ENCODE results near the gene MED15. TPM values are rescaled to one million over a fixed set of nuclear protein-coding genes. Genes with fewer than 3 reads are reported as not detected.

MED15 gene
- total RNA-seq, 1 experiment from 2014 or later: 59.3 TPM

- in situ Hi-C loops (cut with HindIII; ENCODE audit: low pct_unique_long_range_greater_than_20kb, low sequenced_read_pairs) (no loop called here), intact Hi-C loops (cut with micrococcal nuclease; ENCODE audit: unreplicated experiment) (no loop called here)
- no peaks in the 10 kb centered on the region for H3K9me3 ChIP-seq (ENCODE audit: control insufficient read depth, insufficient read depth, low read depth, low read length)
- no peaks in the 10 kb centered on the region; the same call in 1 of the 2 replicates for H3K4me1 ChIP-seq (ENCODE audit: control insufficient read depth, insufficient read depth, low read length)
- no peaks in the 10 kb centered on the region for H3K27me3 ChIP-seq (ENCODE audit: control insufficient read depth, insufficient read depth, low read length)
- no peak overlapping the region for H3K27ac ChIP-seq (ENCODE audit: low read length)
- ChIA-PET CTCF (interaction anchor here (0.6 kb wide), 1 partner anchor 18 kb away, joined by 5 read pairs; no protein-coding TSS in a partner anchor), POLR2A (no interaction called here)
- no peaks in the 10 kb centered on the region; the same call in none of the 2 replicates for H3K36me3 ChIP-seq (ENCODE audit: control insufficient read depth, insufficient read depth, low read length)
- no TSS peak for BruUV-seq (replicated peaks)
- TF ChIP-seq TCF7L2 (IDR thresholded peaks at IDR 0.05; ENCODE audit: low read depth, low read length): no peak
- TF ChIP-seq POLR2AphosphoS5 (IDR thresholded peaks at IDR 0.05; ENCODE audit: low read depth, low read length): no peak
- no peak for TF ChIP-seq SIN3A (IDR thresholded peaks at IDR 0.05; ENCODE audit: borderline replicate concordance, insufficient read depth, low read depth, low read length)
- no peak for TF ChIP-seq CTCF (IDR thresholded peaks at IDR 0.05)
- no peak for TF ChIP-seq REST (IDR thresholded peaks at IDR 0.05; ENCODE audit: insufficient read depth in 1 of 2, low read depth in 2 of 2, low read length in 1 of 2)
- ATAC-seq (no peak), DNase-seq (ENCODE audit: low read depth, low spot score) (no peak)
- H3K4me3 ChIP-seq (ENCODE audit: low read depth in 2 of 2, low read length in 2 of 2): no peak overlapping the region
Observed at GRCh38 chr22:20565761-20566160, 58.4 kb downstream of the MED15 start.

- ChIA-PET CTCF (no interaction called here), POLR2A (no interaction called here)
- no peaks in the 10 kb centered on the region; the same call in 1 of the 2 replicates for H3K4me1 ChIP-seq (ENCODE audit: control insufficient read depth, insufficient read depth, low read length)
- TF ChIP-seq SIN3A (IDR thresholded peaks at IDR 0.05; ENCODE audit: borderline replicate concordance, insufficient read depth, low read depth, low read length) (no peak), REST (IDR thresholded peaks at IDR 0.05; ENCODE audit: insufficient read depth in 1 of 2, low read depth in 2 of 2, low read length in 1 of 2) (no peak), TCF7L2 (IDR thresholded peaks at IDR 0.05; ENCODE audit: low read depth, low read length) (no peak), CTCF (IDR thresholded peaks at IDR 0.05) (no peak), POLR2AphosphoS5 (IDR thresholded peaks at IDR 0.05; ENCODE audit: low read depth, low read length) (no peak)
- in situ Hi-C loops (cut with HindIII; ENCODE audit: low pct_unique_long_range_greater_than_20kb, low sequenced_read_pairs): no loop called here
- H3K27ac ChIP-seq (ENCODE audit: low read length): no peak overlapping the region
- no peak for ATAC-seq
- no TSS peak for BruUV-seq (replicated peaks)
- no peaks in the 10 kb centered on the region for H3K27me3 ChIP-seq (ENCODE audit: control insufficient read depth, insufficient read depth, low read length)
- intact Hi-C loops (cut with micrococcal nuclease; ENCODE audit: unreplicated experiment): no loop called here
- no peaks in the 10 kb centered on the region for H3K9me3 ChIP-seq (ENCODE audit: control insufficient read depth, insufficient read depth, low read depth, low read length)
- no peak for DNase-seq (ENCODE audit: low read depth, low spot score)
- no peak overlapping the region for H3K4me3 ChIP-seq (ENCODE audit: low read depth in 2 of 2, low read length in 2 of 2)
- H3K36me3 ChIP-seq (ENCODE audit: control insufficient read depth, insufficient read depth, low read length): no peaks in the 10 kb centered on the region; the same call in none of the 2 replicates
Observed at GRCh38 chr22:20566420-20567260, 59.2 kb downstream of the MED15 start.
